IMR-90 (cell line): Measurements from ENCODE around the gene CDK12. TPM values are rescaled to one million over a fixed set of nuclear protein-coding genes. Genes with fewer than 3 reads are reported as not detected.

ENCODE experiments used
- ATAC-seq: fragments of 200-7000 bp; cut with Tn5 transposase; 2 replicates; pipeline ENCODE4 v1.9.1; 2020; ENCODE audit warnings: low read depth, mild to moderate bottlenecking, moderate library complexity
- BruUV-seq: library from RNA; stranded (reverse); fragments of 400-500 nt; replicated peaks from 2 replicates; lab custom pipeline; 2021; lab: Mats Ljungman, UMichigan
- CTCF ChIA-PET: fragments of 300-600 bp; formaldehyde crosslinking; extraction: SDS; loops from one replicate; lab custom pipeline; 2021; ENCODE audit warnings: antibody characterized with exemption; lab: Yijun Ruan, JAX
- POLR2A ChIA-PET: fragments of 300-600 bp; sonication (Branson Sonifier 250); formaldehyde crosslinking; loops from one replicate; lab custom pipeline; 2022; ENCODE audit warnings: antibody characterized with exemption; ENCODE audit not compliant: unreplicated experiment; lab: Charles Lee
- DNase-seq: peaks from one replicate; pipeline ENCODE4 v3.0.0; 2013
- H2AFZ ChIP-seq: replicated peaks from 2 replicates; pipeline ENCODE3; 2013; ENCODE audit warnings: low read length, mild to moderate bottlenecking; ENCODE audit not compliant: poor library complexity
- H2AK5ac ChIP-seq: 2 replicates; pipeline ENCODE4 v1.6.1; 2013; ENCODE audit warnings: low read depth, low read length, inconsistent platforms
- H2AK9ac ChIP-seq: replicated peaks from 2 replicates; pipeline ENCODE3; 2013; ENCODE audit warnings: mild to moderate bottlenecking, low read depth, low read length, moderate library complexity; ENCODE audit not compliant: poor library complexity
- H2BK120ac ChIP-seq: 2 replicates; pipeline ENCODE4 v1.6.1; 2013; ENCODE audit warnings: low read depth, low read length, inconsistent platforms
- H2BK15ac ChIP-seq: 3 replicates; pipeline ENCODE4 v1.6.1; 2013; ENCODE audit warnings: low read depth, low read length, inconsistent platforms
- H2BK20ac ChIP-seq: 2 replicates; pipeline ENCODE4 v1.6.1; 2013; ENCODE audit warnings: low read depth, mild to moderate bottlenecking, inconsistent platforms, low read length, moderate library complexity
- H2BK5ac ChIP-seq: 2 replicates; pipeline ENCODE4 v1.6.1; 2013; ENCODE audit warnings: mild to moderate bottlenecking, low read depth, low read length, inconsistent platforms; ENCODE audit not compliant: poor library complexity, severe bottlenecking
- H3K14ac ChIP-seq: replicated peaks from 2 replicates; pipeline ENCODE4 v1.6.1; 2013; ENCODE audit warnings: low read depth, low read length, inconsistent platforms
- H3K18ac ChIP-seq: 2 replicates; pipeline ENCODE4 v1.6.1; 2013; ENCODE audit warnings: low read depth, low read length, control low read depth
- H3K23ac ChIP-seq: 2 replicates; pipeline ENCODE4 v1.6.1; 2013; ENCODE audit warnings: low read depth, low read length, inconsistent platforms
- H3K27ac ChIP-seq: 2 replicates; pipeline ENCODE4 v1.5.1; 2013; ENCODE audit warnings: mild to moderate bottlenecking, control low read depth, low read length; ENCODE audit not compliant: insufficient read depth
- H3K27me3 ChIP-seq: 2 replicates; pipeline ENCODE4 v1.6.1; 2013; ENCODE audit warnings: low read length; ENCODE audit not compliant: control insufficient read depth, insufficient read depth
- H3K36me3 ChIP-seq: 2 replicates; pipeline ENCODE4 v1.6.1; 2013; ENCODE audit warnings: low read length, mixed read lengths; ENCODE audit not compliant: control insufficient read depth, insufficient read depth
- H3K4ac ChIP-seq: 2 replicates; pipeline ENCODE4 v1.6.1; 2013; ENCODE audit warnings: low read depth, low read length, inconsistent platforms
- H3K4me1 ChIP-seq: 2 replicates; pipeline ENCODE4 v1.6.1; 2013; ENCODE audit warnings: low read length, mixed read lengths; ENCODE audit not compliant: control insufficient read depth, insufficient read depth
- H3K4me2 ChIP-seq: 2 replicates; pipeline ENCODE4 v1.6.1; 2013; ENCODE audit warnings: low read depth, mild to moderate bottlenecking, control low read depth, low read length, moderate library complexity
- H3K4me3 ChIP-seq: 2 replicates; pipeline ENCODE4 v1.5.1; 2013; ENCODE audit warnings: low read depth, mild to moderate bottlenecking, control low read depth, low read length, moderate library complexity; ENCODE audit not compliant: insufficient read depth
- H3K56ac ChIP-seq: 2 replicates; pipeline ENCODE4 v1.6.1; 2013; ENCODE audit warnings: low read length, inconsistent platforms; ENCODE audit not compliant: insufficient read depth; ENCODE audit errors: extremely low read depth
- H3K79me1 ChIP-seq, 2 experiments: 2 replicates each; pipeline ENCODE4 v1.6.1; 2013; ENCODE audit warnings: low read length in 2 of 2, inconsistent platforms in 1 of 2, low read depth in 1 of 2
- H3K9ac ChIP-seq: 2 replicates; pipeline ENCODE4 v1.6.1; 2013; ENCODE audit warnings: low read depth, low read length, control low read depth
- H3K9me1 ChIP-seq: 2 replicates; pipeline ENCODE4 v1.6.1; 2013; ENCODE audit warnings: low read length, inconsistent platforms; ENCODE audit not compliant: insufficient read depth
- H3K9me3 ChIP-seq: 2 replicates; pipeline ENCODE4 v1.6.1; 2013; ENCODE audit warnings: low read length; ENCODE audit not compliant: control insufficient read depth, insufficient read depth
- H4K20me1 ChIP-seq: 2 replicates; pipeline ENCODE4 v1.6.1; 2013; ENCODE audit warnings: low read length, inconsistent platforms; ENCODE audit not compliant: insufficient read depth
- H4K5ac ChIP-seq: 2 replicates; pipeline ENCODE4 v1.6.1; 2013; ENCODE audit warnings: mild to moderate bottlenecking, low read depth, low read length, control low read depth
- H4K8ac ChIP-seq, 2 experiments: 2 replicates each; pipeline ENCODE4 v1.6.1; 2013; ENCODE audit warnings: low read depth in 2 of 2, low read length in 2 of 2, control low read depth in 1 of 2, inconsistent platforms in 1 of 2
- H4K91ac ChIP-seq: 2 replicates; pipeline ENCODE4 v1.6.1; 2013; ENCODE audit warnings: low read depth, low read length, inconsistent platforms; ENCODE audit not compliant: insufficient read depth
- BHLHE40 ChIP-seq: fragments of 150-350 bp; IDR thresholded peaks from 2 replicates; pipeline ENCODE4 v1.6.1; 2016; ENCODE audit warnings: mild to moderate bottlenecking, low read depth, low read length
- CEBPB ChIP-seq: IDR thresholded peaks from 2 replicates; pipeline ENCODE4 v1.6.1; 2012; ENCODE audit warnings: low read depth, low read length, improper control_type of control experiment
- MXI1 ChIP-seq: IDR thresholded peaks from 2 replicates; pipeline ENCODE4 v1.6.1; 2012; ENCODE audit warnings: low read depth, mild to moderate bottlenecking, low read length, moderate library complexity, borderline replicate concordance
- POLR2A ChIP-seq: IDR thresholded peaks from 2 replicates; pipeline ENCODE4 v1.6.1; 2012; ENCODE audit warnings: mild to moderate bottlenecking, low read depth, low read length
- RAD21 ChIP-seq: IDR thresholded peaks from 2 replicates; pipeline ENCODE4 v1.6.1; 2012; ENCODE audit warnings: low read length, improper control_type of control experiment
- WGBS, 2 experiments: methylation state at CpG; one replicate each; pipeline versions ENCODE4 v1.1.5 to v1.1.7; 2013; ENCODE audit warnings: missing lambda C conversion rate in 2 of 2; ENCODE audit not compliant: insufficient read length in 1 of 2; ENCODE audit errors: extremely low coverage in 2 of 2; 5-methylcytosine and 5-hydroxymethylcytosine counted together
- dilution Hi-C: fragments of 300-500 bp; cut with HindIII; formaldehyde crosslinking; loops from one replicate; pipeline ENCODE4 v1.14.3; 2018; ENCODE audit warnings: low sequenced_read_pairs; ENCODE audit not compliant: unreplicated experiment
- in situ Hi-C: fragments of 300-500 bp; cut with MboI; formaldehyde crosslinking; loops from 3 replicates; pipeline ENCODE4 v1.14.3; 2019; ENCODE audit warnings: low sequenced_read_pairs, inconsistent platforms, mixed read lengths
- intact Hi-C: fragments of 100-400 bp; cut with micrococcal nuclease; formaldehyde crosslinking; loops from 2 replicates; pipeline ENCODE4 v1.10.0; 2022
- polyA plus RNA-seq, 3 experiments: library from polyadenylated mRNA; depleted of rRNA; stranded (reverse); fragments of >200 nt; gene quantifications; 2 replicates each; pipeline ENCODE4 v1.2.3, GENCODE V29; 2012; ENCODE audit warnings: low replicate concordance in 1 of 3
- total RNA-seq: library from RNA; depleted of rRNA; stranded (reverse); fragments of >200 nt; gene quantifications from 2 replicates; pipeline ENCODE4 v1.2.3, GENCODE V29; 2012
- TF ChIP-seq, protein P1 (sequence below): fragments of 150-350 bp; IDR thresholded peaks from 2 replicates; pipeline ENCODE4 v1.6.1; 2016; ENCODE audit warnings: low read depth, mild to moderate bottlenecking, low read length, moderate library complexity, borderline replicate concordance

The CDK12 gene
- total and polyA plus RNA-seq, 2 of the 4 experiments (the other 2 are of a cell fraction) = 16.1 to 27.1 TPM

DNA sequence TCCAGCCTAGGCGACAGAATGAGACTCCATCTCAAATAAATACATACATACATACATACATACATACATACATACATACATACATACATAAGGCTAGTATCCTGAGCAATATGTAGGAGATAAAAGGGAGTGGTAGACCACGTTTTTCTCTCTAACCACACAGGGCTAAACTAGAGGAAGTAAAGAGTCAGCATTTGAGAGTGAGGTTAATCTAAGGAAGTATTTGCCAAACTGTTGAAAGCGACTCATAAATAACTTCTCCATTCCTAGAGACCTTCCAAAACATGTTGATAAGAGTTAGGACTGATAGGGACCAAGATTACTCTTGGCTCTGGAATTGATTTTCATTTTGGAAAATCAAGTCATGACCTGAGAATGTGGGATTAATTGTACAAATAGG lies 77.6 kb downstream of the CDK12 start:
- Histone ChIP-seq H3K4me2 (no peak overlapping the region), H3K36me3 (no peaks in the 10 kb centered on the region), H2AK9ac (no peak overlapping the region), H3K4ac (no peak overlapping the region), H3K56ac (no peak overlapping the region), H3K23ac (no peak overlapping the region), H2BK120ac (no peak overlapping the region), H4K8ac (no peak overlapping the region), H3K4me3 (no peak overlapping the region), H3K27me3 (no peaks in the 10 kb centered on the region), H3K14ac (no peak overlapping the region), H3K18ac (no peak overlapping the region), H4K91ac (no peak overlapping the region), H3K27ac (no peak overlapping the region), H3K4me1 (no peaks in the 10 kb centered on the region), H2AK5ac (no peak overlapping the region), H3K9me1 (no peaks in the 10 kb centered on the region; the same call in 1 of the 2 replicates), H2BK5ac (no peak overlapping the region), H4K20me1 (no peaks in the 10 kb centered on the region), H2AFZ (no peak overlapping the region), H2BK20ac (no peak overlapping the region), H3K9ac (no peak overlapping the region), H3K79me1 (no peaks in the 10 kb centered on the region), H4K5ac (no peak overlapping the region), H2BK15ac (no peak overlapping the region), H3K9me3 (no peaks in the 10 kb centered on the region)
- no CpG with 5 or more reads among the region's 3 CpGs for WGBS, 2 experiments
- no TSS peak for BruUV-seq
- ChIA-PET CTCF (interaction anchor here (1.3 kb wide), 1 partner anchor 9 kb away, joined by 3 read pairs; no protein-coding TSS in a partner anchor), POLR2A (no interaction called here)
- DNase-seq (peak; percentile 27), ATAC-seq (peak; percentile 38; the same call in 1 of the 2 replicates)
- intact Hi-C loops = no loop called here
- dilution Hi-C loops = no loop called here
- in situ Hi-C loops = no loop called here
- TF ChIP-seq POLR2A = no peak
- TF ChIP-seq RAD21 = no peak
- TF ChIP-seq, protein P1, sequence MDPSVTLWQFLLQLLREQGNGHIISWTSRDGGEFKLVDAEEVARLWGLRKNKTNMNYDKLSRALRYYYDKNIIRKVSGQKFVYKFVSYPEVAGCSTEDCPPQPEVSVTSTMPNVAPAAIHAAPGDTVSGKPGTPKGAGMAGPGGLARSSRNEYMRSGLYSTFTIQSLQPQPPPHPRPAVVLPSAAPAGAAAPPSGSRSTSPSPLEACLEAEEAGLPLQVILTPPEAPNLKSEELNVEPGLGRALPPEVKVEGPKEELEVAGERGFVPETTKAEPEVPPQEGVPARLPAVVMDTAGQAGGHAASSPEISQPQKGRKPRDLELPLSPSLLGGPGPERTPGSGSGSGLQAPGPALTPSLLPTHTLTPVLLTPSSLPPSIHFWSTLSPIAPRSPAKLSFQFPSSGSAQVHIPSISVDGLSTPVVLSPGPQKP = no peak
- TF ChIP-seq BHLHE40 = no peak
- TF ChIP-seq MXI1 = no peak
- 0 out of 2 replicates have a peak, but pooled peaks have one; percentile 12 for TF ChIP-seq CEBPB
